ENCODE data around the gene TESK2.
"Not testable (repeated sequence)": the region's sequence is repeated elsewhere in the genome, so short reads cannot be mapped to it uniquely, and the experiment has no call there.

TESK2 gene

DNA sequence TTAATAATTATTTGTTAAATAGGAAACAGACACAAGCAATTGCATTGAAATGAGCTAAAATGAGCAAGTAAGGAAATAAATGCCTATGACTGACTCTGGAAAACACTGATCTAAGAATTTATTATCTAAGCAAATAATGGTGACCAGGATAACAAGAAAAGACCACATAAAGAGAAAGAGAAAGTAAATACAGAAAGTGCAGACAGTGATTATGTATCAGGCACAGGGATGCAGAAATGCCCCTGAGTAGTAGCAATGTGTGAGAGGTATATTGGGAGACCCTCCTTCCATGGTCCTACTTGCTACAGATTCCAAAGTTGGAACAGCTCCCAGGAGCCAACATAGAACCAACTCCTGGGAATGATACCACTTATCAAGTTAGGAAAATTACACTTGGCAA, 117.4 kb downstream of the TESK2 start:
- no peak for DNase-seq

DNA sequence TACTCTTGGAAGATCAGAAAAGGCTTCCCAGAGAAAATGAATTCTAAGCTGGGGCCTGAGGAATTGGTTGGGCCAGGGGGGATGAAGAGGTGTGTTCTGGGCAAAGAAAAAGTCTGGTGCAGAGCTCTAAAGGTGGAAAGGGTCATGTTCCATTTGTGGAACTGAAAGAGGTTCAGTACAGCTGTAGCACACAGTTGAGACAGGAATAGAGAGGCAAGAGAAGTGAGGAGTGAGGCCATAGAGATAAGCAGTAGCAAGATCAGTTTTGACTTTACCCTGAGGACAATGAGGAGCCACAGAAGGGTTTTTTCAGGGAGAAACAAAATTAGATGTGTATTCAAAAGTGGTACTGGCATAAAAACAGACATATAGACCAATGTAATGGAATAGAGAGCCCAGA, 120.4 kb downstream of the TESK2 start:
- no peak for DNase-seq

DNA sequence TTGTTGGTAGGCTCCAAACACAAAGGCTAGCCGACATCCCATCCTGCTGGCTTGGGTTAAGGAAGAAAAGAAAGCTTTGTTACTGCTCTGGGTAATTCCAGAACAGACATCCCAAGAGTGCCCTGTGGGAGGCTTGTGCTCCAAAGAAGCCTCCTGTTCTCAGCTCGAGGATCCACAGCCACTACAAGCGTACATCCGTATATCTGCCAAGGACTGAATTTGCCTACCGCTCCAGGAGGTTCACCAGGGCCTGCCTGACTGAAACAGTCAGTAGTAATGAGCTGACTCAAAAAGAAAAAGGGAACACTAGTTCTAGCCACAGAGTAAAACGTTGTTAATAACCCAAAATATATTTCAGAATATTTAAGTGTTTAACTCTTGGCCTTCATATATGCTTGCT, 125.9 kb downstream of the TESK2 start:
- no peak for DNase-seq

DNA sequence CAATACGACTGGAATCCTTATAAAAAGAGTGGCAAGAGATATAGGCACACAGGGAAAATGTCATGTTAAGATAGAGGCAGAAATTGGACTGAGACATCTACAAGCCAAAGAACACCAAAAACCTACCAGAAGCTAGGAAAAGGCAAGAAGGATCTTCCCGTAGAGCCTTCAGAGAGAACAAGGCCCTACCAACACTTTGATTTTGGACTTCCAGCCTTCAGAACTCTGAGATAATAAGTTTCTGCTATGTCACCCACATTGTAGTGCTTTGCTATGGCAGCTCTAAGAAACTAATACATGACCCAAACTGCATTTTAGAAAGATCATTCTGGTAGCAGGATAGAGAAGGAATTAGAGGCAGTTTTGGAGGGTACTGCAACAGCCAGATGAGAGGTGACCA, 126.7 kb downstream of the TESK2 start:
- no peak for DNase-seq

DNA sequence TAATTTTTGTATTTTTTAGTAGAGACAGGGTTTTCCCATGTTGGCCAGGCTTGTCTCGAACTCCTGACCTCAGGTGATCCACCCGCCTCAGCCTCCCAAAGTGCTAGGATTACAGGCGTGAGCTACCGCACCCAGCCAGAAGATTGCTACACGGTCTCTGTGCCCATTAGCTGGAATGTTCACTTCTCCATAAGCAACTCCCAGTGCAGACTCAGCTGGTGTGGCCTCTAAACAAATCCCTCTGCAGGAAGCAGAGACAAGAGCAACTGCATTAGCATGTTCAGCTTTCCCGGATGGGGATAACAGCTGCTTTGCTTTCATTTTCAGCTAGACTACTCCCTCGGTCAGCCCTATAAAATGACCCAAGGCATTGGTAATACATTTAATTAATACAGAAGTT, 130.0 kb downstream of the TESK2 start:
- DNase-seq: not testable (repeated sequence)

DNA sequence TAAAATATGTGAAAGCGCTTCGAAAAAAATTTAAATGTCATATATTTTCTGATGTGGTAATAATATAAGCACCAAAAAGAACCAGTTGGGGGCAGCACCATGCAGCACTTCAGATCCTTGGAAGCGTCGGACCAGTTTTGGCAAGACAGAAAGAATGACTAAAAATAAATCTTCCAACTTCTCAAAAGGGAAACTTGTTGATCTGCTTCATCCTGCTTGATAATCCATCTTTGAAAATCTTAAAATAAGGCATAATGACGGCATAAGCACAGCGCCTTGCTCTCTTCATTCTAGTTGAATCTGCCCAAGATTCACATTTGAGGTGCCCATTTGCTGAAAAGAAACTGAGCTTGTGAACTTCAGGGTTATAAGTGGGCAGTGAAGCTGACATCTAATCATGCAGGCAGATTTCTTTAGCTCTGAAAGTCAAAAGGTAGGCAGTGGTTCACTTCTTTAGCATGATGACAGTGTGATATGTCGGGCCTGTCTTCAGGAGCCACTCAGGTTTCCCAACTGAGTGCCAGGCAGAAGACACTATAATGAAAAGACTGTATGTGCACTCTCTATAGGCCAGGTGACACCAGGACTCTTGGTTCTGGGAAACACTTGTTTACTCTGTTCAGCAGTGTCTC, 131.0 kb downstream of the TESK2 start:
- DNase-seq: peak; percentile 64

DNA sequence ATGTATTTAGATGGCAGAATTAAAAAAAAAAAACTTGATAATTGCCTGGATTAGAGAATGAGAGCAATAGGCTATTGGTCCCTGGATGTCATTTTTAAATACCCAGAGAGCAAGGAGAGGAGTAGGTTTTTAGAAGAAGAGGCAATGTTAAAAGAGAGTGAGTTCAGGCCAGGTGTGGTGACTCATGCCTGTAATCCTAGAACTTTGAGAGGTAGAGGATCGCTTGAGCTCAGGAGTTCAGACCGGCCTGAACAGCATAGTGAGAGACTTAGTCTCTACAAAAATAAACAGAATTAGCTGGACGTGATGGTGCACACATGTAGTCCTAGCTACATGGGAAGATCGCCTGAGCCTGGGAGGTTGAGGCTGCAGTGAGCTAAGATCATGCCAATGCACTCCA, 134.8 kb downstream of the TESK2 start:
- DNase-seq: no peak

DNA sequence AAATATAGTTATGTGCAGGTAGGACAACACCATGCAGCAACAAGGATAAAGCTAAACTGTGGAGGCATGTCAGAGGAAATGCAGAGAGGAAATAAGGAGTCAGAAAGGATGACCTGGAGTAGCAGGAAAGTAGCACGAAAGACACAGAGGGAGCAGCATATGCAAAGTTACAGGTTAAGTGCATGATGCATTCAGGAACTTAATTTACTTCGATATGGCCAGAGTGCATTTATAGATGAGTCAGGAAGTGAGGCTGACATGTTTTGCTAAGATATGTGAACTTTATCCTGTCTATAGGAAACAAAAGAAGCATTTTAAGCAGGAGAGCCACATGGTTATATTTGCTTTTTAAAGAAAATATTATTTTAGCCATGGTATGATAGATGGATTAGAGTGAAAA, 135.3 kb downstream of the TESK2 start:
- no peak for DNase-seq

DNA sequence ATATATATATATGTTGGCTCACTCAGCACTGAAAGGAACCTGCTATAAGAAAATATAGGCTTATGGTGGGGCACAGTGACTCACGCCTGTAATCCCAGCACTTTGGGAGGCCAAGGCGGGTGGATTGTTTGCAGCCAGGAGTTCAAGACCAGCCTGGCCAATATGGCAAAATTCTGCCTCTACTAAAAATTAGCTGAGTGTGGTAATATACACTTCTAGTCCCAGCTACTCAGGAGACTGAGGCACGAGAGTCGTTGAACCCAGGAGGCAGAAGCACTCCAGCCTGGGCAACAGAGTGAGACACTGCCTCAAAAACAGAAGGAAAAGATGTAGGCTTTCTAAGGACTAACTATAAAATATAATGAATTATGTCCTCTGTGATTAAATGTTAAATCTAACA, 136.1 kb downstream of the TESK2 start:
- no peak for DNase-seq

DNA sequence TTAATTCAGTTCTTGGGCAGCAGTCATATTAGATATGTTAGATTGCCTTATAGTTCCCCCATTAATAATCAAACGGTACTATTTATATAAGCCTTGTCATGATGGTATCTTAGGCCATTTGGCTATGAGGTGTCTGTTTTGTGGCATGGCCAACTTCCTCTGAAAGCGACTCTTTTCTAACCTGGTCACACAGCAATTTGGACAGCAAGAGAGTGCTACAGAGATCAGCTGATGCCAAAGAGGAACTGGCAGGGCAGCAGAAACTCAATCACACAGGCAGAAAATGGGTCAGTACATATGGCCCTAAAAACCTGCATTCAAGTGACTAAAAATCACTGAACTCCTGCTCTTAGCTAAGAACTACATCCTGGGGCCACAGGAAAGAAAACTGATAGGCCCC, 137.3 kb downstream of the TESK2 start:
- DNase-seq: no peak

DNA sequence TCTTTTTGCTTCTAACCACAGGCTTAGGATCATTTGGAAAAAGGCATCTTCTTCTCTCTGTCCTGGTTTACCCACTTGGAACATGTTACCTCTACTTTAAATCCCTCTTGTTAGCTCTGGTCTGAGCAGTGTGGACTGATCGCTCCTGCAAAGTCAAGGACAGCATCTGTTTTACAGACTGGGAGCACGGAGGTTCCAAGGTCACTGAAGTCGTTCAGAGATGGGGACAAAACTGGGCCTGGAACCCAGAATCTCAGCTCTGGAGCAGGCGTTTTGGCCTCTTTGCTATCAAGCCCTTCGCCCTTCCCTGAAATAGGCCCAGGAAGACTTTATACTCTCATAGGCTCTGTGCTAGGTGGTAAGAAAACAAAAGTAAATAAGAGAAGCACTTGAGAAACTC, 139.5 kb downstream of the TESK2 start:
- DNase-seq: no peak

DNA sequence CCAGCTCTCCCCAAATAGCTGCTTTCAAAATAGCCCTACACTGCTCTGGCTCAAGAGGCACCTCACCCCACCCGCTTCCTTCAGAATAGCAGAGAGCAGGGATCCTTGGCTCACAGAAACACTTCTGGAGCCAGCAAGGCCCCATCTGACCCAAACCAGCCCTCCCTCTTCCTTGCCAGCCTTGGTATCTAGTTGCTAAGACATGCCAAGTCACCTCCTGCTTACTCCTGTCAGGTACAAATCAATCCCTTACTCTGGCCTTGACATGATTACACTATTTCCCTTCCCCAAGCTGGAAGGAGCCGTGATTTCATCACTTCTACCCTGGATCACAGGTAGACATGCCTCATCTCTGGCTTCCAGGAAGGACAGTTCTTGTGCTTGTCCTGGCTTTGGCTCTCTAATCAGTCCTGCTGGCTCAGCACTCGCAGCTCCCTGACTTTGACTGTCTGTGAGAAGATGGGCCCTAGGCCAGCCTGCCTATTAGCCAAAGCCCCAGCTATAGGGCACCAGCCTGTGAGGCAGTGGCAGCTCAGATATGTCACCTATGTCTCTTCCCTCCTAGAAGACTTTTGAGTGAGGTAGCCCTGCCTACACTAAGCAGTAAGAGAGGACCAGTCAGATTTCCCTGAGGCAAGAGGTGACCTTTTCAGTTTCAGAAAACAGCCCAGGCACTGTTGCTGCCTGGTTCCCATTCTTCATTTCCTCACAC, 141.8 kb downstream of the TESK2 start:
- DNase-seq: no peak

DNA sequence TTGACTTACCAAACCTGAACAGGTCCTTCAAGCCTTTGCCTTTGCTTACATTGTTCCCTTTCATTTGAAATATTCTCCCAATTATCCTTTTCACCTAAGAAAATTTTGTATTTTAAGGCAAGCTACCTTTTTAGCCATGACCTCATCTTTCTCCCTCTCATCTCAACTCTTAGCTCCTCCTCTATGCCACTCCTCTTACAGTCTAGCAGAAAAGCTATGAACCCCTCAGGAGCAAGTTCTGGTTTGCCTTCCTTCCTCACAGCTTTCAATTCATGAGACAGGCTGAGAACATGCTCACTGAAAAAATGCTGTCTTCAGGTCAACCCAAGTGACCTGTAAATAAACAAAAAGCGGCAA, 142.4 kb downstream of the TESK2 start:
- no peak for DNase-seq

DNA sequence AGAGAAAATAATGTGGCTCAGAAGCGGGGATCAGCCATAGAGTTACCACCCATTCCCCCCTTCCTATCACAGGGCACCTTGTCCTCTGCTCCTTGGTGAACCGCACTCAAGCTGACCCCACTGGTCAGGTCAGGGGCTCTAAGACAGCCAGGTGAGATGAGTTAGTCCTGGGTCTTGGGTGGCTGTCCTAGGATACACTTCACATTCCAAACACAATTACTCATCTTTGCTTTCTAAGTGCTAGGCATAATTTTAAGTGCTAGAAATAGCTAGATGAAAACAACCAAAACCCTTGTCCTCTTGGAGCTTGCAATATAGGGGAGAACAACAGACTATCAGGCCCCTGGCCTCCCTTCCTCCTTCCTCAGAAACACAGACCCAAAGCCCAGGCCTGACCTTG, 142.9 kb downstream of the TESK2 start:
- DNase-seq: no peak

DNA sequence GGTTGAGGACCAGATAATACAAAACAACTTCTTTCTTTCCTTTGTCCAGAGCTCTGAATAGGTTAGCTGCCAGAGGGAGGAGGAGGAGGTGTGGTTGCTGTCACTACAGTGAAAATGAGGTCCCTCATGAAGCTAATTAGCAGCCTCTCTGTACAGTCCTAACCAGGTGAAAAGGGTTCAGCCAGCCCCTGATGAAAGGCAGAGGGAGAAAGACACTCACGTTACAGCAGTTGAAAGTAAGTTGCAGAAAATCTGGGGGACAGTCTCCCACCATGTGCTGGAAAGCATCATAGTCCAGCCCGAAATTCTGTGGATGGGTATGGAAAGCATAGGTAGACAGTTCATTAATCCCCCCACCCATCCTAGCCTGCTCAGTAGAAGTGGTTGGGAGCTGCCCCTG, 144.5 kb downstream of the TESK2 start:
- no peak for DNase-seq

DNA sequence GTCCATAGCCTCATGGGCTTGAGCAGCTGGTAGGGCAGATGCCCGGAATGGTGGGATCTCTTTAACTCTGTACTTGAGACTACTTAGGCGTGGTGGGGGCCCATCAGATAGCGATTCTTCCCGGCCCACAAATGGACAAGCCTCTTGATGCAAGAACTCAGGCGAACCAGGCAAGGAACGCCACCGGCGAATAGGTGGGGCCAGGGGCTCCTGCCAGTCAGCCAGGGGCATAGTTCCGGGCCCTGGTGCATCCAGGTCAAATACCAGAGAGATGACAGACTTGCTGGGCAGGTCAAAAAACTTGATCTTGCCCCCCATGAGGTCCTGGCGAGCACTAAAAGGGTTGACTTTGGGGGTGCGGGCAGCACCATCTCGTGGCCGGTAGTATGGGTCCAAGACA, 145.9 kb downstream of the TESK2 start:
- DNase-seq: no peak

DNA sequence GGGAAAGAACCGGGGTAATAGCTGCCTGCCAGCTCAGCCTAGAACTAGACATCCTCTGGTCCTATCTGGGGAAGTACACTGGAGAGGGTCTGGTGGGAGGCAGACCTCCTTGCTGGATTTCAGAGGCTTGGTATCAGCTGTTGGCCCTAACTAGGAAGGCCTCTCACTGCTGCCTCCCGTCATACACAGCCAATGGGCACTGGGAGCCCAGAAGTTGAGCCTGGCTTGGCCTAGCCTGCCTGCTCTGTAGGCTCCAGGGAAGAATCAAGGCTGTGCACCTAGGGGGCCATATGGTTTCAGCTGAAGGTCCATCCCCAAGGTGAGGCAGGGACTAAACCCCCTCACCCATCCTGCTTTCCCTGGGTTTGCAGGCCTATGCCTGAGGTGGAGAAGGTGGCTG, 146.5 kb downstream of the TESK2 start:
- DNase-seq: no peak

DNA sequence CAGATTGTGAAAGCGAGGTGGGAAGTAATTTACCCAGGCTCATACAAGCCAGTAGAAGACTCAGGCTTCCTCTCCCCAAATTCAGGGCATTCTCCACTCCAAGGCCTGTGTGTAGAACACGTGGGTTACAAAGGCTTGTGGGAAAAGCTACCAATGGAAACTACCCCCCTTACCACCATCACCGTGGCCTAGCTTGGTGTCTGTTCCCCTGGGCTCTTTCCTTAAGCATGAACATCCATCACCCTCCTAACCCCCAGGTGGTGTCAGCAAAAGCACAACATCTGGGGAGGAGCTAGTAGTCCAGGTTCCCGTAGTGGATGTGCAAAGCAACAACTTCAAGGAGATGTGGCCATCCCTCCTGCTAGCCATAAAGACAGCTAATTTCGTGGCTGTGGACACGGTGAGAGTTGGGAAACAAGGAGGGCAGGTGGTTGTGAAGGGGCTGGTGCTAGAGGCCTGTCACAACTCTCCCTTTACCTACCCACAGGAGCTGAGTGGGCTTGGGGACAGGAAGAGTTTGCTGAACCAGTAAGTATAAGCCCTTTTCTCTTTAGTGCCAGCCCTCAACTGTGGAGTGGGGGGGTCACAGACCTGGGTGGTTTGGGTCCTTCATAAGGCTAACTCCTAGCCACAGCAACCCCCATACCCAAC, 150.0 kb downstream of the TESK2 start:
- DNase-seq: peak; percentile 29

DNA sequence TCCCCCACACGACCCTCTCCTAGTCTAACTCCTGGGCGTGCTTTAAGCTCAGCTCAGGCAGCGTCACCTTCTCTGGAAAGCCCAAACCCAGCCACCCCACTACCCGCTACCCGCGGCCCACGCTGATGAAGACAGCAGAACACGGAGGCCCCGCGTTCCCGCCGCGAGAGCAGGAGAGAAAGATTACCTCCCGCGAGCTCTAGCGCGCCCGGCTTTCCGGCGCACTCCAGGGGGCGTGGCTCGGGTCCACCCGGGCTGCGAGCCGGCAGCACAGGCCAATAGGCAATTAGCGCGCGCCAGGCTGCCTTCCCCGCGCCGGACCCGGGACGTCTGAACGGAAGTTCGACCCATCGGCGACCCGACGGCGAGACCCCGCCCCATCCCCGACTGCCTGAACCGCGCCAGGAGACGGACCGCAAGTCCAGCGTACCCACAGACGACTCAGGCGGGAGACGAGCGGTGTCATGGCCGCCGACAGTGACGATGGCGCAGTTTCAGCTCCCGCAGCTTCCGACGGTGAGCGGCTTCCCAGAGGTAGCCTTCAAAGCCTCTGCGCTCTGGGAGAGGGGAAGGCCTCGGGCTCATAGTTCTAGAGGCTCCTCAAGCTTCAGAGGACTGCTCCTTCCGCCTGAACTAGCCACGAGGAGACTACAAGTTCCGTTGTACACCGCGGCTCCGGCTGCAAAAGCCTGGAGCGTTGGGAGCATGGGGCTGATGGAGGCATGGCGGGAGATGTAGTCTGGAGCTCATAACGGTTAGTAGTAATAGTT, 151.0 kb downstream of the TESK2 start, which contains the start of the genes MUTYH and TOE1:
TSS of gene MUTYH (minus strand) at position 652 of the 770 bp plus-strand sequence. CDS start 5,935 bp downstream, outside the sequence.
TSS of gene TOE1 (plus strand) at position 382 of the 770 bp plus-strand sequence. CDS start at position 465, 83 bp downstream.
- peak; percentile 92 for DNase-seq

DNA sequence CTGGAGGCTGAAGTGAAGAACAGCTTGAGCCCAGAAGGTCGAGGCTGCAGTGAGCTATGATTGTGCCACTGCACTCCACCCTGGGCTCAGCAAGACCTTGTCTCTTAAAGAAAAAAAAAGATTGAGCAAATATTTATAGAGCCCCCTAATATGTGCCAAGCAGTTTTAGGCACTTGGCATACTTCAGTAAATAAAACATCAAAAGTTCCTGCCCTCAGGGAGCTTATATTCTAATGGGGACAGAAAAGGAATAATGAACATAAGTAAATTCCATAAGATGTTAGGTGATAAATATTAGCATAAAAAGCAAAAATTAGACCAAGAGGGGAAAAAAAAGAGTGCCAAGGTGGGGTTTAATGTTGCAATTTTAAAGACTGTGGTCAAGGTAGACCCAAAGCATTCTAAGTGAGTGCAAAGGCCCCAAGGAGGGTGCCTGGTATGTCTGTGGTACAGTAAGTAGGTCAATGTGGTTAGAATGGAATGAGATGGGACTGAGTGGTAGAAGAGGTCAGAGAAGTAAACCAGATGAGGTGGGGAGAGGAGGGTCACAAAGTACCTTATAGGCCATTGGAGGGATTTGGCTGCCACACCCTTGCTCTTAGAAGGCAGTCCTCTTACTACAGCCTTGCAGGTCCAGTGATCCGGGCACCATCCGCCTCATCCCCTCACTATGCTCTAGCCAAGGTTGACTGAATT, 153.2 kb downstream of the TESK2 start:
- DNase-seq: no peak

DNA sequence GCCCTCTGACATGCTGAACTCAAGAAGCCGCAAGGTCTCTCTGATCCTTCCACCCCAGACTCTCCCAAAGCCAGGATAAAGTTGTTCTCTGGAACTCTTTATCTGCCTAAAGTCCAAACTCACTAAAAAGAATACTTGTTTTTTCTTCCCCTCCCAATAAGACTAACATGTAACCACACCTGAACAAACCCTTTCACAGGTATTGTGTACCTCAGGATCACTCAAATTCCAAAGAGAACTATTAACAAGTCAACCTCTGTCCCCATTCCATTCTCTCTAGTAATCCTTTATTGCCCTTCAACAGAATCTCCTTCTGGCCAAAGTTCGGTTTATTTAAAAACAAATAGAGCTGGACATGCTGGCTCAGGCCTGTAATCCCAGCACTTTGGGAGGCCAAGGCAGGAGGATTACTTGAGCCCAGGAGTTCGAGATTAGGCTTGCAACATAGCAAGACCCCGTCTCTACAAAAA, 155.1 kb downstream of the TESK2 start:
- DNase-seq: no peak

Data from CD4-positive, alpha-beta T cell treated with Interleukin-10 for 1 hour (primary cell).